Upper lobe of left lung (tissue), 6 donors: Measurements from ENCODE around the gene TMEM33. TPM values are rescaled to one million over a fixed set of nuclear protein-coding genes. Genes with fewer than 3 reads are reported as not detected.

Experiments
- ATAC-seq, 2 donors: fragments of 200-7000 bp; cut with Tn5 transposase; one replicate each; pipeline ENCODE4 v1.9.1; 2022; ENCODE audit warnings: mild to moderate bottlenecking in 2 of 2, moderate library complexity in 2 of 2; ENCODE audit not compliant: low FRiP score in 2 of 2
- DNase-seq, 2 donors: peaks; one replicate each; pipeline ENCODE4 v3.0.0-alpha.2; 2019 to 2020
- H3K27ac ChIP-seq, 4 donors: fragments of 200-600 bp; sonication (generic); one replicate each; pipeline ENCODE4 v1.5.1; 2016 to 2019
- H3K27me3 ChIP-seq, 4 donors: fragments of 200-600 bp; sonication (generic); one replicate each; pipeline ENCODE4 v1.5.1; 2017 to 2019
- H3K36me3 ChIP-seq, 4 donors: fragments of 200-600 bp; sonication (generic); one replicate each; pipeline ENCODE4 v1.5.1; 2016 to 2019
- H3K4me1 ChIP-seq, 4 donors: fragments of 200-600 bp; sonication (generic); one replicate each; pipeline ENCODE4 v1.5.1; 2018 to 2019
- H3K4me3 ChIP-seq, 4 donors: fragments of 200-600 bp; sonication (generic); one replicate each; pipeline ENCODE4 v1.5.1; 2017 to 2019; ENCODE audit warnings: mild to moderate bottlenecking in 2 of 4, moderate library complexity in 1 of 4
- H3K9me3 ChIP-seq, 4 donors: fragments of 200-600 bp; sonication (generic); one replicate each; pipeline ENCODE4 v1.5.1; 2018 to 2019
- EP300 ChIP-seq, 4 donors: sonication (generic); formaldehyde crosslinking; IDR thresholded peaks; one replicate each; pipeline ENCODE4 v1.5.1; 2017; ENCODE audit warnings: antibody characterized with exemption in 4 of 4, control low read depth in 2 of 4
- POLR2A ChIP-seq, 4 donors: fragments of 450-650 bp; IDR thresholded peaks; one replicate each; pipeline ENCODE4 v1.5.1; 2016 to 2017; ENCODE audit warnings: antibody characterized with exemption in 4 of 4, mild to moderate bottlenecking in 2 of 4
- POLR2AphosphoS5 ChIP-seq, 2 donors: sonication (generic); formaldehyde crosslinking; IDR thresholded peaks; one replicate each; pipeline ENCODE4 v1.5.1; 2017; ENCODE audit warnings: antibody characterized with exemption in 2 of 2
- WGBS, 2 donors: methylation state at CpG; one replicate each; pipeline ENCODE4 v1.1.5; 2017 to 2018; 5-methylcytosine and 5-hydroxymethylcytosine counted together
- total RNA-seq, 6 donors: library from RNA; depleted of rRNA in 4 of 6; stranded (reverse); fragments of >200 nt in 4 of 6; gene quantifications; one replicate each; pipeline versions ENCODE4 v1.1.0 to v1.2.1, GENCODE V29; 2016 to 2021
- TF ChIP-seq, protein P1 (sequence below), 6 experiments: fragments of 450-650 bp in 4 of 6; fragments of 200-600 bp in 2 of 6; sonication (generic) in 2 of 6; IDR thresholded peaks; one replicate each; pipeline ENCODE4 v1.5.1; 2016 to 2019; ENCODE audit warnings: antibody characterized with exemption in 6 of 6
- donor health status: DM: no; HTN: no; CAD: no; lungs with moderate emphysema.
- donor health status: DM: no; HTN: yes; CAD: no; lungs with severe emphysema.

TMEM33 gene
- total RNA-seq, 6 donors from 2014 or later = 14.7 to 68.9 (median 46.9) TPM

DNA sequence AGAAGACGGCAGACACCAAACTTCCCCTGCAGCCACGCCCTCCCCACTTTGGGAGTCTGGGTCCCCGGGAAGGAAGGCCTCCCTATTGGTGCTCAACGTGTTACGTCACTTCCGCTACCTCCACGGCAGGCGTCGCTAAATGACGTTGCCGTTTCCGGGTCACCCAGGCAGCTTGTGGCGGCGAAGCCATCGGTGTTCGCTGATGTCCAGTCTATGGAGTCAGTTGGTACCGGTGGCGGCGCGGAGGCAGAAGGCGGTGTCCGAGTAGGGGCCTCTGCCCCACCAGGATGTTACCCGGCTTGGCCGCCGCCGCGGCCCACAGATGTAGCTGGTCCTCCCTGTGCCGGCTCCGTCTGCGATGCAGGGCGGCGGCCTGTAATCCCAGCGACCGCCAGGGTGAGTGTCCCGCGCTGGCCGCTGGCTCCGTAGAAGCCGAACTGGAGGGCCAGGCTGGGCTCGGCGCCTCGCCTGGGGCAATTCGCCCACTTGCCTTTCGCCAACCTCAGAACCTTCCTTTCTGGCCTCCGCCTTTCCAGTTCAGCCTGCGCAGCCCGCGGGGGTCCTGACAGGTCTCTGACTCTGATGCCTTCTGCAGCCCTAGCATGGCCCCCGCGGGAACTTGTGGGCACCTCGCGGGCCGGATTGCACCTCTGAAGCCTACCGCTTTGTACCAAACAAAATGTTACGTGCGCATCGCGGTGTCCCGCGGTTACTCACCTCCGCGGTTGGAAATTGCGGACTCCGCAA lies 55.3 kb downstream of the TMEM33 start, which contains the start of gene SLC30A9:
TSS of gene SLC30A9 (plus strand) at position 166 of the 747 bp plus-strand sequence. CDS start at position 288, 122 bp downstream.
- peak; percentile 97 for TF ChIP-seq POLR2AphosphoS5 (IDR thresholded peaks at IDR 0.05)
- TF ChIP-seq, protein P1, sequence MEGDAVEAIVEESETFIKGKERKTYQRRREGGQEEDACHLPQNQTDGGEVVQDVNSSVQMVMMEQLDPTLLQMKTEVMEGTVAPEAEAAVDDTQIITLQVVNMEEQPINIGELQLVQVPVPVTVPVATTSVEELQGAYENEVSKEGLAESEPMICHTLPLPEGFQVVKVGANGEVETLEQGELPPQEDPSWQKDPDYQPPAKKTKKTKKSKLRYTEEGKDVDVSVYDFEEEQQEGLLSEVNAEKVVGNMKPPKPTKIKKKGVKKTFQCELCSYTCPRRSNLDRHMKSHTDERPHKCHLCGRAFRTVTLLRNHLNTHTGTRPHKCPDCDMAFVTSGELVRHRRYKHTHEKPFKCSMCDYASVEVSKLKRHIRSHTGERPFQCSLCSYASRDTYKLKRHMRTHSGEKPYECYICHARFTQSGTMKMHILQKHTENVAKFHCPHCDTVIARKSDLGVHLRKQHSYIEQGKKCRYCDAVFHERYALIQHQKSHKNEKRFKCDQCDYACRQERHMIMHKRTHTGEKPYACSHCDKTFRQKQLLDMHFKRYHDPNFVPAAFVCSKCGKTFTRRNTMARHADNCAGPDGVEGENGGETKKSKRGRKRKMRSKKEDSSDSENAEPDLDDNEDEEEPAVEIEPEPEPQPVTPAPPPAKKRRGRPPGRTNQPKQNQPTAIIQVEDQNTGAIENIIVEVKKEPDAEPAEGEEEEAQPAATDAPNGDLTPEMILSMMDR (IDR thresholded peaks at IDR 0.05) = peak; percentile 31 to 86 (median 62)
- peak in 1 of 4 donors; percentile 52 for TF ChIP-seq EP300 (IDR thresholded peaks at IDR 0.05)
- TF ChIP-seq POLR2A (IDR thresholded peaks at IDR 0.05) = peak in 3 of 4 donors; percentile 69 to 91 (median 89)
- Histone ChIP-seq H3K27ac (peak within 1 kb of the TSS; percentile 81 to 93 (median 84)), H3K4me3 (peak within 1 kb of the TSS; percentile 71 to 96 (median 78)), H3K27me3 (no peaks in the 10 kb centered on the region), H3K9me3 (no peaks in the 10 kb centered on the region), H3K36me3 (no peaks in the 10 kb centered on the region), H3K4me1 (peaks cover 17 to 29% (median 27%) of the 10 kb centered on the region in 4 donors)
- WGBS, 2 donors = 0 to 3% methylated on average over 15 to 42 of the region's 64 CpGs
- ATAC-seq (peak; percentile 98 to 100), DNase-seq (peak; percentile 94 to 97)

DNA sequence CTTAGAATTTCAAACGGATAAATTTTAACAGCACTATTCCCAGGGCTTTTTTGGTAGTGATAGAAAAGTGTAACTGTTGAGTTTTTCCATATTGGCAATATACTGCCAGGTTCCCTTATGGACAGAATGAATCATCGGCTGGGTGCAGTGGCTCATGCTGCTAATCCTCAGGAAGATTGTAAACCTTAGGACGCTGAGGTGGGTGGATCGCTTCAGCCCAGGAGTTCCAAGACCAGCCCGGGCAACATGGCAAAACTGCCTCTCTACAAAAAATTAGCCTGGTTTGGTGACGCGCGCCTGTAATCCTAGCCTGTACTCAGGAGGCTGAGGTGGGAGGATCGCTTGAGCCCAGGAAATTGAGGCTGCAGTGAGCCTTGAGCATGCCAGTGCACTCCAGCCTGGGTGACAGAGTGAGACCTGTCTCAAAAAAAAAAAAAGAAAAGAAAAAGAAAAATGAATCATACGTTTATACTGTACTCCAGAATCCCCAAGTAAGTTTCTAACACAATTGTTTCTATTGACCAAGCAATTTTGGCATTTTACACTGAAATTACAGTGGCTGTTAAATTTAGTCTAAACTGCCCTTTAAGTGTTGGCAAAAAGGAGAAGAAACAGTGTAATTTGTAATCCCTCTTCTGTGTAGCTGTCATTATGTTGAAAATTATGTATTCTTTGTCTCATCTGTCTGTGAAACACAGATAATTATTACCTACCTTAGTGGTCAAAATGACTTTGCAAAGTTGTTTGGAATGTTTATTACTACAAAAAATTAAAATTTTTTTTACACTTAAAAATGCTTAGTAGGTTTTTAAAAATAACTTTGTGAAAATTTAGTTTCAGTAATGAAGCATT lies 56.9 kb downstream of the TMEM33 start:
- no peak overlapping the region for H3K4me3 ChIP-seq

DNA sequence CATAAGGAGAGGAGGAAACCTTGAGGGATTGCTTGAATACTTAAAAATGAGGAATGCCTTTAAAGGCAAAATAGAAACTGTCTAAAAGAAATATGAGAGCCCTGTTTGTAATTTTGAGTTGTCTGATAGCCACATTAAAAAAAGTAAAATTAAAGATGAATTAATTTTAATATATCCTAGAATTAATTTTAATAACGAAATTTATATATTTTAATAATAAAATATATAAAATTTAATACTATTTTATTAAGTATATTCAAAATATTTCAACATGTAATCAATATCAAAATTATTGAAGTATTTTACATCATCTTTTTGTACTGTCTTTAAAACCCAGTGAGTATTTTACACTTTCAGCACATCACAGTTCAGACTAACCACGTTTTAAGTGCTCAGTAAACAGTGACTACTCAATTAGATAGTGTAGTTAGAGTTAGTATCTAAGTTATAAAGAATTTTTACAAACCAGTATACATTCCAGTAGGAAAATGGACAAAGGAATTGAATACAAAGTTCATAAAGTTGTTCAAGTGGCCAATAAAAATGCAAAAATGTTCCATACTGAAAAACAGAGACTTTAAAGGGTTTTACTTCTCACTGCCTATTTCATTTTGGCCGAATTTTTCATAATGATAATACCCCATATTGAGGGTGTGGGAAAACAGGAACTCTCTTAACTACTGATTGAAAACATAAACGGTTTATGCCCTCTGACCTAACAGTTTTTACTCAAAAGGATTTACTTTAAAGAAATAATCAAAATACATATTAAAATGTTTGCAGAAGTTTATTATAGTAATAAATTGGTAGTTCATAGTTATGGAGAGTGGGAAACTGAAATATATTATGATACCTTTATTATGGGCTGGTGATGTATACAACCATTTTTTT lies 58.0 kb downstream of the TMEM33 start:
- 77 to 82% methylated on average over 4 of the region's 4 CpGs for WGBS, 2 donors

More for the DNA sequence above, 56.9 kb downstream of the TMEM33 start:
- 93% methylated on average over 10 of the region's 10 CpGs for WGBS, 2 donors
- no peak for DNase-seq
- H3K27me3 ChIP-seq = no peaks in the 10 kb centered on the region
- H3K4me1 ChIP-seq = peaks cover 17 to 29% (median 27%) of the 10 kb centered on the region in 4 donors
- no peaks in the 10 kb centered on the region for H3K9me3 ChIP-seq
- no peak overlapping the region for H3K27ac ChIP-seq
- TF ChIP-seq, protein P1 (IDR thresholded peaks at IDR 0.05) = no peak
- TF ChIP-seq EP300 (IDR thresholded peaks at IDR 0.05) = no peak
- no peak for ATAC-seq
- no peaks in the 10 kb centered on the region for H3K36me3 ChIP-seq

DNA sequence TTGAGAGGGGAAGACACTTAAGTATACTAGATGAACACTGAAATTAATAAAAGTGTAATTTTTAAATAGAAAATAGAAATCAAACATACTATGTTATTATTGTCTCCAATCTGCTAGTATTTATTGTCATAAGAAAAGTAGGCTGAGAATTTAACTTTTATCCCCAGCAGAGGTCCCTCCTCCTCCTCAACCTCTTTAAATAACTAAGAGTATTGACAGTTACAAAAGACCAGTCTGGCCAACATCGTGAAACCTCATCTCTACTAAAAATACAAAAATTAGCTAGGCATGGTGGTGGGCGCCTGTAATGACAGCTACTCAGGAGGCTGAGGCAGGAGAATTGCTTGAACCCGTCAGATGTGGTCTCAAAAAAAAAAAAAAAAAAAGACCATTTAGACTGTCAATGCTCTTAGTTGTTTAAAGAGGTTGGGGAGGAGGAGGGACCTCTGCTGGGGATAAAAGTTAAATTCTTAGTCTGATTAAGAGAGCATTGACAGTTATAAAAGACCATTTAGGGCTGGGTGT lies 59.3 kb downstream of the TMEM33 start:
- H3K27me3 ChIP-seq = no peaks in the 10 kb centered on the region
- H3K9me3 ChIP-seq = no peaks in the 10 kb centered on the region
- WGBS, 2 donors = 86 to 87% methylated on average over 3 of the region's 3 CpGs
- no peaks in the 10 kb centered on the region for H3K36me3 ChIP-seq
- DNase-seq = no peak
- no peak overlapping the region for H3K4me3 ChIP-seq
- peaks cover 16 to 26% (median 18%) of the 10 kb centered on the region in 4 donors for H3K4me1 ChIP-seq
- no peak for ATAC-seq
- TF ChIP-seq, protein P1 (IDR thresholded peaks at IDR 0.05) = no peak
- TF ChIP-seq POLR2AphosphoS5 (IDR thresholded peaks at IDR 0.05) (no peak), POLR2A (IDR thresholded peaks at IDR 0.05) (no peak), EP300 (IDR thresholded peaks at IDR 0.05) (no peak)
- H3K27ac ChIP-seq = no peak overlapping the region

More for the DNA sequence above, 58.0 kb downstream of the TMEM33 start:
- Histone ChIP-seq H3K9me3 (no peaks in the 10 kb centered on the region), H3K36me3 (no peaks in the 10 kb centered on the region), H3K27ac (no peak overlapping the region), H3K27me3 (no peaks in the 10 kb centered on the region), H3K4me3 (no peak overlapping the region), H3K4me1 (peaks cover 17 to 29% (median 27%) of the 10 kb centered on the region in 4 donors)
- no peak for ATAC-seq
- no peak for DNase-seq
- TF ChIP-seq, protein P1 (IDR thresholded peaks at IDR 0.05) = no peak
- TF ChIP-seq POLR2AphosphoS5 (IDR thresholded peaks at IDR 0.05) (no peak), POLR2A (IDR thresholded peaks at IDR 0.05) (no peak), EP300 (IDR thresholded peaks at IDR 0.05) (no peak)
